Nephron progenitor cell (in vitro differentiated cells): ENCODE data around the gene KDM5C.

Experiments
- DNase-seq: peaks from one replicate; pipeline ENCODE4 v3.0.0; 2021
- H3K27ac Mint-ChIP-seq: 2 replicates; pipeline ENCODE4 v1.8.0; 2021; ENCODE audit warnings: mild to moderate bottlenecking, moderate library complexity, mixed read lengths
- H3K27me3 Mint-ChIP-seq: 2 replicates; pipeline ENCODE4 v1.8.0; 2021; ENCODE audit warnings: mild to moderate bottlenecking, low read depth, mixed read lengths; ENCODE audit not compliant: poor library complexity
- H3K36me3 Mint-ChIP-seq: 2 replicates; pipeline ENCODE4 v1.8.0; 2021; ENCODE audit warnings: low read depth, mixed read lengths
- H3K4me1 Mint-ChIP-seq: 2 replicates; pipeline ENCODE4 v1.8.0; 2021; ENCODE audit warnings: mixed read lengths
- H3K4me3 Mint-ChIP-seq: 2 replicates; pipeline ENCODE4 v1.8.0; 2021; ENCODE audit warnings: mild to moderate bottlenecking, moderate library complexity, mixed read lengths
- H3K9me3 Mint-ChIP-seq: 2 replicates; pipeline ENCODE4 v1.8.0; 2021; ENCODE audit warnings: mild to moderate bottlenecking, moderate library complexity, mixed read lengths
- CTCF ChIP-seq: fragments of 200-600 bp; sonication (generic); IDR thresholded peaks from 2 replicates; pipeline ENCODE4 v1.5.0; 2021; ENCODE audit warnings: antibody characterized with exemption

Gene KDM5C

DNA sequence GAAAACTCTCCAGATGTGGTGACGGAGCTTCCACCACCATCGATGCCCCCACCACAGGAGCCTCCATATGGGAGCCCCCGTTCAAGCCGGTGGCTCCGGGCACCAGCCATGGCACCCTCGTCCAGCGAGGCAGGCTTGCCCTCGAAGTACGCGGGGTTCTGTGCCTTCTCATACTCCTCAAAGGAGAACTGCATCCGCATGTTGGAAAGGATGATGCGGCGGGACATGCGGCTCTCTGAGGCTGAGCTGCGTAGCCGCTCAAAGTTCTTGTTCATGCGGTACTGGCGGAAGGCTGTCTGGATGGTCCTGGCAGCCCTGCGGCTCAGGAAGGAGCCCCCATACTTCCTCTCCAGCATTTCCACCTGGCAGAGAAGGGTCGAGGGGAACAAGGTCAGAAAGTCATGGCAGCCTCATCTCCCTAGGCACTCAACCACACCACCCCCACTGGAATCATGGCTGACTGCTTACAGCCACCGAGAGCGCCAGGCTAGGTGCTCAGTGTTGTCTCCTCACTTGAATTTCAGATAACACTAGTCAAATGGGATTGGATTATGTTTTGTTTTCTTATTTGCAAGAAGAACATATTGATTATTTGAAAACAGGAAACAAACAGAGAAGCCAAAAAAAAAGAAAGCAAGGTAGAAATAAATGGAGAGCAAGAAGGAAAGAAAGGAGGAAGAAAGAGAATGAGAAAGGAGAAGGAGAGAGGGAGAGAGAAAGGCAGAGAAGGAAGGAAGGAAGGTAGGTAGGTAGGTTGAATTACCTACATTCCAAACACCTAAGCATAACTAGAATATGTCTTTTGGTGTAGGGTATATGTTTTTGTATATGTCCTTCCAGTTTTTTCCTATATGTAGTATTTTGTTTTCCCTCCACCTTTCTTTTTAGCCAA is 29.8 kb upstream of the KDM5C start:
- Mint-ChIP-seq H3K9me3 (peaks cover 48% of the 10 kb centered on the region), H3K4me1 (peaks cover 17% of the 10 kb centered on the region), H3K27me3 (no peaks in the 10 kb centered on the region), H3K36me3 (peaks cover 13% of the 10 kb centered on the region), H3K4me3 (no peak overlapping the region), H3K27ac (no peak overlapping the region)
- no peak for DNase-seq
- no peak for TF ChIP-seq CTCF

GRCh38 chrX:53253293-53254020 is 28.4 kb upstream of the KDM5C start:
- Mint-ChIP-seq H3K4me3 (no peak overlapping the region), H3K27me3 (no peaks in the 10 kb centered on the region), H3K36me3 (peaks cover 13% of the 10 kb centered on the region), H3K9me3 (peaks cover 49% of the 10 kb centered on the region), H3K27ac (no peak overlapping the region), H3K4me1 (peaks cover 17% of the 10 kb centered on the region)
- no peak for TF ChIP-seq CTCF
- DNase-seq = no peak

GRCh38 chrX:53251307-53251706 is 26.3 kb upstream of the KDM5C start:
- Mint-ChIP-seq H3K27ac (no peak overlapping the region), H3K36me3 (peaks cover 13% of the 10 kb centered on the region), H3K4me3 (no peak overlapping the region), H3K4me1 (peaks cover 7% of the 10 kb centered on the region), H3K9me3 (peaks cover 44% of the 10 kb centered on the region), H3K27me3 (no peaks in the 10 kb centered on the region)
- no peak for TF ChIP-seq CTCF
- no peak for DNase-seq

GRCh38 chrX:53250556-53250955 is 25.5 kb upstream of the KDM5C start:
- Mint-ChIP-seq H3K9me3 (peaks cover 44% of the 10 kb centered on the region), H3K27me3 (no peaks in the 10 kb centered on the region), H3K27ac (no peak overlapping the region), H3K4me3 (no peak overlapping the region), H3K4me1 (peaks cover 7% of the 10 kb centered on the region), H3K36me3 (peaks cover 13% of the 10 kb centered on the region)
- DNase-seq = no peak
- TF ChIP-seq CTCF = no peak

DNA sequence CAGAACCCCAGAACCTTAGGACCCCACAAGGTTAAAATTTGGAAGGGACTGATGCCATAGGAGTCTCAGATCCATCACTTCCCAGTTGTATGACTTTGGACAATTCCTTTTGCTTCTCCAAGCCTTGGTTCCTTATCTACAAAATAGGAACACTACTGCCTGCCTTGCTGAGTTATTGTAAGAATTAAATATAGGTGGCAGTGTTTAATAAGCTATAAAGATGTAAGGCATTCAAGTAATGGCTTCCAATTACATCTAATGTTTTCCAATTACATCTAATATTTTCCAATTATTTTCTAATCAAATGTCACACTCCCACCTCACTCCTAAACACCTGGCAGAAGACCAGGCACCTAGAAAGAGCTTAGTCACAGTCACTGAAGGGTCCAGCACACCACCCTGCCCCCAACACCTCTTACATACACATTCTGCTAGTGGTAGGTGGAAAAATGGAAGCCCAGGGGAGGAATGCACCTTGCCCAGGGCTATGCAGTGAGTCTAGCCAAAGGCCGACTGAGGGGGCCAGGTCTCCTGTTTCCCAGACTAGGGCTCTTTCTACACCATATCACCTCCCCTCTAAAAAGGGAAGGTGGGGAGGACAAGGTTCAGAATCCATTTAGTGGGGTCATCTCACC is 24.5 kb upstream of the KDM5C start:
- no peak overlapping the region for H3K4me3 Mint-ChIP-seq
- peaks cover 13% of the 10 kb centered on the region for H3K36me3 Mint-ChIP-seq
- no peak for DNase-seq
- H3K27me3 Mint-ChIP-seq = no peaks in the 10 kb centered on the region
- TF ChIP-seq CTCF = no peak
- H3K9me3 Mint-ChIP-seq = peaks cover 37% of the 10 kb centered on the region
- H3K4me1 Mint-ChIP-seq = peaks cover 7% of the 10 kb centered on the region
- H3K27ac Mint-ChIP-seq = no peak overlapping the region
